ENCODE results near the gene RPA1.

The RPA1 gene

GRCh38 chr17:1912146-1912545, 82.3 kb downstream of the RPA1 start:
- DNase-seq, result no peak

- DNase-seq, result no peak
These were observed 83.9 kb downstream of the RPA1 start for GRCh38 chr17:1913702-1914101.

- no peak for DNase-seq
These were observed 84.9 kb downstream of the RPA1 start for GRCh38 chr17:1914661-1915083.

- DNase-seq, result no peak
These were observed 86.1 kb downstream of the RPA1 start for GRCh38 chr17:1915889-1916288.

- DNase-seq, result no peak
These were observed 86.5 kb downstream of the RPA1 start for GRCh38 chr17:1916316-1916715.

- DNase-seq, result no peak
These were observed 87.3 kb downstream of the RPA1 start for GRCh38 chr17:1916963-1917715.

- no peak for DNase-seq
These were observed 88.7 kb downstream of the RPA1 start for GRCh38 chr17:1918346-1919162.

GRCh38 chr17:1919201-1919600, 89.4 kb downstream of the RPA1 start:
- no peak for DNase-seq

GRCh38 chr17:1920948-1921351, 91.1 kb downstream of the RPA1 start:
- no peak for DNase-seq

- DNase-seq, result no peak
These were observed 99.2 kb downstream of the RPA1 start for GRCh38 chr17:1928976-1929375.

- DNase-seq, result no peak
These were observed 100.5 kb downstream of the RPA1 start for GRCh38 chr17:1930337-1930645.

GRCh38 chr17:1931844-1932579, 102.2 kb downstream of the RPA1 start:
- DNase-seq, result no peak

- DNase-seq, result no peak
These were observed 104.3 kb downstream of the RPA1 start for GRCh38 chr17:1933875-1934715.

GRCh38 chr17:1934901-1935300, 105.1 kb downstream of the RPA1 start:
- no peak for DNase-seq

- DNase-seq, result no peak
These were observed 107.0 kb downstream of the RPA1 start for GRCh38 chr17:1936766-1937165.

- DNase-seq, result no peak
These were observed 107.7 kb downstream of the RPA1 start for GRCh38 chr17:1937461-1937860.

- DNase-seq, result no peak
These were observed 110.4 kb downstream of the RPA1 start for GRCh38 chr17:1939981-1940809.

GRCh38 chr17:1940810-1941185, 111.0 kb downstream of the RPA1 start:
- no peak for DNase-seq

- DNase-seq, result no peak
These were observed 111.7 kb downstream of the RPA1 start for GRCh38 chr17:1941272-1942065.

- DNase-seq, result no peak
These were observed 112.2 kb downstream of the RPA1 start for GRCh38 chr17:1942066-1942365.

Data from activated naive CD4-positive, alpha-beta T cell treated with anti-CD3 and anti-CD28 coated beads, Interleukin-2, amount 50 U/mL, for 16 hours (primary cell).